GM12873 (cell line): ENCODE measurements around the gene GCNT2.

Source experiments
- CTCF ChIP-seq: IDR thresholded peaks from 2 replicates; pipeline ENCODE4 v1.5.1; 2012; ENCODE audit warnings: low read depth, mild to moderate bottlenecking, moderate library complexity, low read length, control low read depth; ENCODE audit not compliant: insufficient read depth; ENCODE audit errors: missing control alignments

The GCNT2 gene

DNA sequence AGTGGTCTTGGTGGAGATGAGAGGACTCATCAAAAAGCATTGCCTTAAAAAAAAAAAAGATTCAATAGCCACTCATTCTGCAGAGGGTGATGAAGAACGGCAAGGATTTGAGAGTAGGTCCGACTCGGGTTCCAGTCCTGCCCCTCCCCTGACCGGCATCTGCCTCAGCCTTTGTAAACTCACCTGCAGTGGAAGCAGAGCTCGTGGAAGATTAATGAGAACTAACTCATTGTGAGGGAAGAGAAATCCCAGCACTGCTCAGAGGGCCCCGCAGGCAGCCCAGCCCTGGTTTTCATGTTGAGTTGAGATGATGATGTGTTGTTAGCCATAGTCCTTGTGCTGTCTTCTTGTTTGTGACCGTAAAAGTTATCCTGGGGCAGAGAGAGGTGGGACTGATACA is 59.4 kb downstream of the GCNT2 start:
- TF ChIP-seq CTCF: no peak

DNA sequence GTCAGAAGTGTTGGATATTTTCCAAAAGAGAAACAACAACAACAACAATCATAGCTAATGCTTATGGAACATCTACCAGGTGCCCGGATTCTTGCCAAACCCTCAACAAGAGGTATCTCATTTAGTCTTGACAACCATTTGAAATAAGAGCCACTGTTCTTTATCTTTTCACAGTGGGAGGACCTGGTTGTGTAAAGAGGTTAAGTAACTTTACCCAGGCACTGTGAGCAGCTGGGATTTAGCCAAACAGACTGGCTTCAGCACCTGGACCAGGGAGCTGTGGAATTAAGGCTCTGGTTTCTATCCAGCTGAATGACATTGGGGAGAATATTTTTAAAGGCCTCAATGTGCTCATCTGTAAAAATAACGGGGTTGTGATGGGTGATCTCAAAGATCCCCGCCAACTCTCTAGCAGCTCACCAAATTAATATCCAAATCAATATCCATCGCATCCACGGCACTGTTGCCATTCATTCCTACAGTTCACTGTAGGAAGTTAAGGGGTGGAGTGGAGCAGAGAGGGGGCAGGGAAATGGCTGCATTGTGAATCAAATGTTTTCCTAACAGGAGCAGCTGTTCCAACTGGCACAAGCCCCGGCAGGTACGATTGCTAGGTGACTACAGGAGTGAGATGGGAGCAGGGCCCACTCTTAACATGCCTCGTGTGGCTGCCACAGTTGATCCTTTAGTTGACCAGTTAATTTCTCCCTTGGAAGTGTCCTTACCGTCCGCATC is 61.8 kb downstream of the GCNT2 start:
- no peak for TF ChIP-seq CTCF

GRCh38 chr6:10583509-10583901 is 62.4 kb downstream of the GCNT2 start:
- TF ChIP-seq CTCF: no peak

GRCh38 chr6:10584607-10585006 is 63.5 kb downstream of the GCNT2 start:
- no peak for TF ChIP-seq CTCF

- no peak for TF ChIP-seq CTCF
These were observed 64.2 kb downstream of the GCNT2 start for GRCh38 chr6:10585209-10585845.

DNA sequence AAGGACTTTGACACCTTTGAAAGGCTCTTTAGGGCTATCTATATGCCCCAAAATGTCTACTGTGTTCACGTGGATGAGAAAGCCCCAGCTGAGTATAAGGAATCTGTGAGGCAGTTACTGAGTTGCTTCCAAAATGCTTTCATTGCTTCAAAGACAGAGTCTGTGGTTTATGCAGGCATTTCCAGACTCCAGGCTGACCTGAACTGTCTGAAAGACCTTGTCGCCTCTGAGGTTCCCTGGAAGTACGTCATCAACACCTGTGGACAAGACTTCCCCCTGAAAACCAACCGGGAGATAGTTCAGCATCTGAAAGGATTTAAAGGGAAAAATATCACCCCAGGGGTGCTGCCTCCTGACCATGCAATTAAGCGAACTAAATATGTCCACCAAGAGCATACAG is 65.2 kb downstream of the GCNT2 start:
- TF ChIP-seq CTCF: no peak

GRCh38 chr6:10587656-10588406 is 66.7 kb downstream of the GCNT2 start:
- TF ChIP-seq CTCF: no peak
